Cardiac septum (tissue), 1 donor: ENCODE measurements around the gene TMEM151B. TPM values are rescaled to one million over a fixed set of nuclear protein-coding genes. Genes with fewer than 3 reads are reported as not detected.
A peak's percentile ranks its signal among the peaks of the same experiment; 100 is the strongest.
"Not testable (repeated sequence)": the region's sequence is repeated elsewhere in the genome, so short reads cannot be mapped to it uniquely, and the experiment has no call there.

Experiments
- DNase-seq: peaks from one replicate; pipeline ENCODE4 v3.0.0-alpha.2; 2020; ENCODE audit warnings: low spot score
- intact Hi-C: fragments of 100-400 bp; cut with DNase I; formaldehyde crosslinking; loops from one replicate; pipeline ENCODE4 v1.14.0; 2022
- total RNA-seq: library from RNA; stranded (reverse); fragmentation: NEBNext Ultra II Directional; extraction: Animal tissue kit (Norgen Biotek cat#: 25700); gene quantifications from one replicate; pipeline ENCODE4 v1.2.1, GENCODE V29; 2021
- donor health status: DM: no; HTN: no; CAD: no.

TMEM151B gene
- total RNA-seq, 1 donor from 2014 or later, result 0.08 TPM

- no peak for DNase-seq
- intact Hi-C loops, result loop anchor here (5.0 kb wide), 1 partner anchor 44 kb away; the partner anchor contains the start of gene NFKBIE
Observed at GRCh38 chr6:44311767-44312166, 41.5 kb downstream of the TMEM151B start.

DNA sequence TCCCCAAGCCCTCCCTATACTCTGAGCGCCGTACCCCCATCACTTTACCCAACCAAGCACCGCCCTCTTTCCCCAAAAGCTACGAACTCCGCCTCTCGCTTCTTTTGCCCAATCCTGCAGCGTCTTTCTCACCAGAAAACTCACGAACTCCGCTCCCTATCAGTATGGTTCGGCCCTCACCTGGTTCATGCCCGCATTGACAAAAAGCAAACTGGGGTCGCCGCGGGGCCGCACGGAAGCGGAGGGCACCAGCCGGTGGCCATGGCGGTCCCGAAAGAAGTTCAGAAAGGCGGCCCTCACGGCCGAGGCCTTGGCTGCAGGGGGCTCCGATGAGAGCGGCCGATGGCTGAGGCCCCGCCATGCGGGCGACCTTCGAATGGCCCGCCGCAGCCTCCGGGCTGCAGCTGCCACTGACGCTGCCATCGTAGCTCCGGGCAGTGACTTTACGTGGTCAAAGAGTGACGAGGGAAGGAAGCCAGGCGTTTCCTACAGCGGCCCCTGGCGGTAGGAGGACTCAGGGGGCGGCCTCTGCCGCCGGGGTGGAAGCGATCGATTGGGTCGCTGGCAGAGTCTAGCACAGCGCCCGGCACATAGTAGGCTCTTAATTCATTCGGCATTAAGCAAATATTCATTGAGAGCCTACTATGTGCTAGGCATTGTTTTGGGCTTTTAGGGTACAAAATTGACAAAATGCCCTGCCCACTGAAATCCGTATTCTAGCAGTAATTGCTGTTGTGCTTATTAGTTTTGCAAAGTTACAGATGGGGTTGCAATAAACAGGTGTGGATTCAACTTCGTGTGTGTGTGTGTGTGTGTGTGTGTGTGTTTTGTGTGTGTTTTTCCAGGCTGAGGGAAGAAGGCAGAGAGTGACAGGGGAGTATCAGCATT is 42.9 kb downstream of the TMEM151B start, which contains the start of gene AARS2:
Gene AARS2 (minus strand): TSS at position 447 of the 888 bp plus-strand sequence. CDS start 24 bp downstream, at position 423.
- intact Hi-C loops, result loop anchor here (5.0 kb wide), 1 partner anchor 46 kb away; the partner anchor contains the start of gene NFKBIE
- DNase-seq, result peak; percentile 94

DNA sequence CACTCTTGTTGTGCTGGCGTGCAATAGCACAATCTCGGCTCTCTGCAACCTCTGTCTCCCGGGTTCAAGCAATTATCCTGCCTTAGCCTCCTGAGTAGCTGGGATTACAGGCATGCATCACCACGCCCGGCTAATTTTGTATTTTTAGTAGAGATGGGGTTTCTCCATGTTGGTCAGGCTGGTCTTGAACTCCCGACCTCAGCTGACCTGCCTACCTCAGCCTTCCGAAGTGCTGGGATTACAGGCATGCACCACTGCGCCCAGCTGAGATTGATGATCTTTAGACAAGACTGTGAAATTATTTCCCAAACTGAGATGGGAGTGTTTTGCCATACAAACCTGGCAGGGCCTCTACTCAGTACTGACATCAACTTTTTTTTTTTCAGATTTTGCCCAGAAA is 44.4 kb downstream of the TMEM151B start:
- intact Hi-C loops, result loop anchor here (5.0 kb wide), 1 partner anchor 47 kb away; the partner anchor contains the start of gene NFKBIE
- not testable (repeated sequence) for DNase-seq

- intact Hi-C loops, result no loop called here
- no peak for DNase-seq
Observed at GRCh38 chr6:44315516-44315915, 45.3 kb downstream of the TMEM151B start.

DNA sequence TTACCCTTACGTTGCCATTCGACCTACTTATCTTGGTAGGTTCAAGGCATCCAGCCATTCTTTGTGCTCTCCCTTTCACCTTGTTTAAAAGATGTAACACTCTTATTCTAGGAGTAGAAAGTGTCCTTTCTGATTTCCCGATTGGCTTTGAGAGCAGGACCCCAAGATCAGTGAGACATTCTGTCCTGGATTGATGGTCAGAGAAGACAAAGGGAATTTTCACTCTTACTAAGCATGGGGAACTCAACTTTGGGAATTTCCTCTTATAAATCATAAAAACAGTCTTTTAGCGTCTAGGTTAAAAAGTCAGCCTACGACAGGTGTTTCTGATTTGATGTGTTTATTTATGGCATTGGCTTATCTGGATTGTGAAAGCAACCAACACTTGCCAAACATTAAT is 45.7 kb downstream of the TMEM151B start:
- no peak for DNase-seq
- intact Hi-C loops, result no loop called here

GRCh38 chr6:44316481-44316880 is 46.2 kb downstream of the TMEM151B start:
- intact Hi-C loops, result no loop called here
- no peak for DNase-seq

DNA sequence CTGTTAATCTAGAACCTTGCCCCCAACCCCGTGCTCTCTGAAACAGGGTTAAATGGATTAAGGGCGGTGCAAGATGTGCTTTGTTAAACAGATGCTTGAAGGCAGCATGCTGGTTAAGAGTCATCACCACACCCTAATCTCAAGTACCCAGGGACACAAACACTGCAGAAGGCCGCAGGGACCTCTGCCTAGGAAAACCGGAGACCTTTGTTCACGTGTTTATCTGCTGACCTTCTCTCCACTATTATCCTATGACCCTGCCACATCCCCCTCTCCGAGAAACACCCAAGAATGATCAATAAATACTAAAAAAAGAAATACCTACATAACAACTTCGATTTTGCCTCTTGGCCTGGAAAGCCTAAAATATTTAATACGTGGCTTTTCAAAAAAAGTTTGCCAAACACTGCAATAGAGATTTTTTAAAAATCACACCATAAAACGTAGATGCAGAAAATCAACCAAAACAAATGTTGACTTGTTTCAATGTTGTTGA is 46.9 kb downstream of the TMEM151B start:
- intact Hi-C loops, DNase-seq: not testable (repeated sequence)

DNA sequence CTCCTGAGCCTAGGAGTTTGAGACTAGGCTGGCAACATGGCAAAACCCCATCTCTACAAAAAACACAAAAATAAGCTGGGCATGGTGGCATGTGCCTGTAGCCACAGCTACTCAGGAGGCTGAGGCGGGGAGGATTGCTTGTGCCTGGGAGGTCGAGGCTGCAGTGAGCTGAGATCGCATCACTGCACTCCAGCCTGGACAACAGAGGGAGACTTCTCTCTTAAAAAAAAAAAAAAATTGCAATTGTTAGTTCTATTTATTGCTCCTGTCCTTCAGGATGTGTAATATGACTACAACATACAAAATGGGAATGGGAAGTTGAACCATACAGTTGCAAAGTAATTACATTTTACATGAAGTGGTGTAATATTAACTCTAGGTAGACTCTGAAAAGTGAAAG is 51.0 kb downstream of the TMEM151B start:
- no peak for DNase-seq
- intact Hi-C loops, result no loop called here

DNA sequence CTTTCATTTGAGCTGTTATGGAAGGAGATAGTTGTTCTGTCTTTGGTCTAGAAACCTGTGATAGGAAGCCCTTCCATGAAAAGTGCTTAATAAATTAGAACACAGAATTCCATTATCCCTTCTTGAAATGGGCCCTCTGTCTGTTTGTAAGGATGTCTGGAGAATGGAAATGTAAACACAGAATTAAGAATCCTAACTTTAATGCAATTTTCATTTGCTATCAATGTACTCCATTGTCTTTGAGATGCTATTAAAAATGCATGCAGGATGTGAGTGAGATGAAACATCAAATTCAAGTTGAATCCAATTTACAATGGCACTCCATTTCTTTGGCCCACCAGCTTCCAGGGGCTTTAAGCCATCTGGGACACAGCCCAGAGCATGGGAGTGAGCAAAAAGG is 56.8 kb downstream of the TMEM151B start:
- DNase-seq, result no peak
- intact Hi-C loops, result no loop called here

- no peak for DNase-seq
- intact Hi-C loops, result no loop called here
Observed at GRCh38 chr6:44327760-44328159, 57.5 kb downstream of the TMEM151B start.

DNA sequence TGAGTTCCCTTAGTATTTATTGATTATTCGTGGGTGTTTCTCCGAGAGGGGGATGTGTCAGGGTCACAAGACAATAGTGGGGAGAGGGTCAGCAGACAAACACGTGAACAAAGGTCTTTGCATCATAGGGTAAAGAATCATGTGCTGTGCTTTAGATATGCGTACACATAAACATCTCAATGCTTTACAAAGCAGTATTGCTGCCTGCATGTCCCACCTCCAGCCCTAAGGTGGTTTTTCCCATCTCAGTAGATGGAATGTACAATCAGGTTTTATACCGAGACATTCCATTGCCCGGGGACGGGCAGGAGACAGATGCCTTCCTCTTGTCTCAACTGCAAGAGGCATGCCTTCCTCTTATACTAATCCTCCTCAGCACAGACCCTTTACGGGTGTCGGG is 58.0 kb downstream of the TMEM151B start:
- intact Hi-C loops, DNase-seq: not testable (repeated sequence)

DNA sequence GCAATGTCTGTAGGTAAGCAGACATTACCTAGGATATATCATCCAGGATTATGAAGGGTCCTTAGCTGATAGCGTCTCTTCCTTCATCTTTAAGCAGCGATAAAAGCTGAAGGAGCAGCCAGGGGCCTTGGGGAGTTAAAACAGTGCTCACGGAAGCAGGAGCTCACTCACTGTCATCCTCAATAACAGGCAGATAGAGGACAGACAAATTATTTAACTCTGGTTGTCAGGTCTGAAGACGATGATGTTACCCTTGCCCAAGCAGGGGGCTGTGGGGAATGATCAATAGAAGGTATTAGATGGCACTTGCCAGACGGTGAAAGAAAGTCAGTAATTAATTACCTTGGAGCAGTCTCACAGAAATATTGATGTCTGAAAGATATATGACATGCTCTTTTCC is 59.6 kb downstream of the TMEM151B start:
- intact Hi-C loops, result no loop called here
- no peak for DNase-seq

- intact Hi-C loops, result no loop called here
- no peak for DNase-seq
Observed at GRCh38 chr6:44332585-44332984, 62.3 kb downstream of the TMEM151B start.

DNA sequence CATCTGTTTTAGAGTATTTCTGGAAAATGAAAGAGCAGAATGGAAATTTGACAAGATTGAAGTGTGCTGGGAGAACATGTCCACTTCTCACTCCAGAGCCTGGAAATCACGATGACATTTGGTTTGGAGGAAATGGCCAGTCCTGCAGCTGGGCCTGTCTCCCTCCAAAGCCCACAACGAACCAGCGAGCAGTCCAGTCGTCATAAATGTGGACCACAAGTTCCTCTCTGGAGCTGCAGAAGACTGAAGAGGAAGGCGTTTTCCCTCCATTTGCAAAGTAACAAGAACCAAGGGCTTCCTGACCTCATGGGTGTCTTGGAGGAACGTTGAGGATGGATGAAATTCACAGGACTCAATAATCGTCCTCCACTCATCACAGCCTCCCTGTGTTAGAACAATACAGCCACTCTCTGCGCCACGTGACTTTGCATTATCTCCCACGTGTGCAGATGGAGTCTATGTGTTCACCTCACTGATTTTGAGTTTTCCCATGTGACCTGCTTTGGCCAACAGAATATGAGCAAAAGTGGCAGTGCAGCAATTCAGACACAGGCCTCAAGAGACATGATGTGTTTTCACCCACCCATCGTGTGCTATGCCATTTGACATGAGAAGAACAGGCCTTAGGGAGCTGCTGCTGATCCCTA is 63.1 kb downstream of the TMEM151B start:
- DNase-seq, result no peak
- intact Hi-C loops, result no loop called here

- DNase-seq, result no peak
- intact Hi-C loops, result no loop called here
Observed at GRCh38 chr6:44333942-44334341, 63.7 kb downstream of the TMEM151B start.

- intact Hi-C loops, result loop anchor here (5.0 kb wide), 1 partner anchor 238 kb away; no protein-coding TSS in a partner anchor
- DNase-seq, result no peak
Observed at GRCh38 chr6:44335631-44336030, 65.4 kb downstream of the TMEM151B start.

- DNase-seq, result no peak
- intact Hi-C loops, result loop anchor here (2.0 to 5.0 kb wide), 2 partner anchors 70 to 241 kb away; no protein-coding TSS in a partner anchor
Observed at GRCh38 chr6:44338228-44339122, 68.2 kb downstream of the TMEM151B start.

GRCh38 chr6:44339301-44339700 is 69.1 kb downstream of the TMEM151B start:
- no peak for DNase-seq
- intact Hi-C loops, result loop anchor here (2.0 to 5.0 kb wide), 2 partner anchors 70 to 242 kb away; no protein-coding TSS in a partner anchor
